ENCODE measurements around the gene STX8. TPM values are rescaled to one million over a fixed set of nuclear protein-coding genes. Genes with fewer than 3 reads are reported as not detected.

The STX8 gene
- total and polyA plus RNA-seq, 4 donors, result 14.7 to 39.5 (median 28.7) TPM

GRCh38 chr17:9202532-9202931 is 373.1 kb downstream of the STX8 start:
- 93% methylated on average over 5 of the region's 5 CpGs for WGBS
- no peak overlapping the region for H3K4me3 ChIP-seq (ENCODE audit: low read depth in 1 of 3, low read length in 3 of 3)
- no peak overlapping the region for H3K27ac ChIP-seq (ENCODE audit: low read depth in 1 of 2, low read length in 2 of 2)

GRCh38 chr17:9200699-9201359 is 374.8 kb downstream of the STX8 start:
- Histone ChIP-seq H3K9me3 (ENCODE audit: control insufficient read depth in 4 of 4, low read length in 3 of 4) (no peaks in the 10 kb centered on the region), H3K4me3 (ENCODE audit: low read depth in 1 of 3, low read length in 3 of 3) (no peak overlapping the region), H3K27me3 (ENCODE audit: control insufficient read depth in 4 of 4, insufficient read depth in 4 of 4, low read length in 3 of 4) (no peaks in the 10 kb centered on the region), H3K9ac (ENCODE audit: low read depth in 1 of 2, low read length in 2 of 2) (no peak overlapping the region), H3K4me1 (ENCODE audit: control insufficient read depth in 4 of 4, insufficient read depth in 4 of 4, low read length in 3 of 4) (peaks cover 0 to 5% (median under 1%) of the 10 kb centered on the region in 4 donors), H3K36me3 (ENCODE audit: control insufficient read depth in 4 of 4, insufficient read depth in 3 of 4, low read depth in 1 of 4, low read length in 3 of 4) (peaks cover 0 to 4% (median 0%) of the 10 kb centered on the region in 4 donors), H3K27ac (ENCODE audit: low read depth in 1 of 2, low read length in 2 of 2) (no peak overlapping the region)
- WGBS, result 87% methylated on average over 5 of the region's 5 CpGs
- TF ChIP-seq HNF4G (IDR thresholded peaks at IDR 0.05) (no peak), EGR1 (IDR thresholded peaks at IDR 0.05; ENCODE audit: low read depth in 2 of 2) (no peak), FOXA2 (IDR thresholded peaks at IDR 0.05) (no peak), HNF4A (conservative IDR thresholded peaks at IDR 0.05) (no peak)
- DNase-seq (ENCODE audit: low spot score), result no peak

More at GRCh38 chr17:9202532-9202931, 373.1 kb downstream of the STX8 start:
- no peak for DNase-seq (ENCODE audit: low spot score)
- H3K9ac ChIP-seq (ENCODE audit: low read depth in 1 of 2, low read length in 2 of 2), result no peak overlapping the region
- peaks cover 0 to 4% (median 0%) of the 10 kb centered on the region in 4 donors for H3K36me3 ChIP-seq (ENCODE audit: control insufficient read depth in 4 of 4, insufficient read depth in 3 of 4, low read depth in 1 of 4, low read length in 3 of 4)
- TF ChIP-seq MAX (IDR thresholded peaks at IDR 0.05), result no peak
- TF ChIP-seq RAD21 (IDR thresholded peaks at IDR 0.05), result no peak
- no peak for TF ChIP-seq CTCF (IDR thresholded peaks at IDR 0.05; ENCODE audit: low read depth, low read length, missing input control)
- no peaks in the 10 kb centered on the region for H3K9me3 ChIP-seq (ENCODE audit: control insufficient read depth in 4 of 4, low read length in 3 of 4)
- peaks cover 7 to 22% (median 18%) of the 10 kb centered on the region in 4 donors for H3K4me1 ChIP-seq (ENCODE audit: control insufficient read depth in 4 of 4, insufficient read depth in 4 of 4, low read length in 3 of 4)
- no peaks in the 10 kb centered on the region for H3K27me3 ChIP-seq (ENCODE audit: control insufficient read depth in 4 of 4, insufficient read depth in 4 of 4, low read length in 3 of 4)

Small RNA genes lying within 50 kb of the gene (small RNA-seq; reads per million reads assigned to genes)
- not detected for gene AC005695.3

Other genes with a start within 250 kb of the STX8 start
- under 1 TPM in 1 of 2 donors, not detected in 1; 0.33 TPM for gene CFAP52, start 822 bp upstream of the STX8 start, total RNA-seq
- not detected for gene CFAP52, start 822 bp upstream of the STX8 start, polyA plus RNA-seq
- 1 to 10 TPM in 1 of 2 donors, under 1 TPM in 1; 0.42 to 7.4 TPM for gene USP43, start 69.7 kb upstream of the STX8 start, total RNA-seq
- gene USP43, start 69.7 kb upstream of the STX8 start, polyA plus RNA-seq, result 1 to 10 TPM in 1 of 2 donors, under 1 TPM in 1; 0.68 to 1.2 TPM
- gene DHRS7C, start 215.8 kb upstream of the STX8 start, total RNA-seq, result under 1 TPM in 1 of 2 donors, not detected in 1; 0.28 TPM
- gene DHRS7C, start 215.8 kb upstream of the STX8 start, polyA plus RNA-seq, result under 1 TPM in 1 of 2 donors, not detected in 1; 0.26 TPM
- not detected for gene GSG1L2, start 246.3 kb upstream of the STX8 start, total RNA-seq
- gene GSG1L2, start 246.3 kb upstream of the STX8 start, polyA plus RNA-seq, result not detected

Measured in liver (tissue), 10 donors.